OCI-LY7 (cell line): ENCODE measurements around the gene BCL3. TPM values are rescaled to one million over a fixed set of nuclear protein-coding genes. Genes with fewer than 3 reads are reported as not detected.

Experiments used
- BruUV-seq: library from RNA; stranded (reverse); fragments of 400-500 nt; replicated peaks from 2 replicates; lab custom pipeline; 2021; lab: Mats Ljungman, UMichigan
- CTCF ChIA-PET: fragments of 300-600 bp; sonication (Branson Sonifier 250); formaldehyde crosslinking; loops from one replicate; lab custom pipeline; 2022; ENCODE audit warnings: antibody characterized with exemption; ENCODE audit not compliant: unreplicated experiment; lab: Charles Lee
- POLR2A ChIA-PET: fragments of 300-600 bp; sonication (Branson Sonifier 250); formaldehyde crosslinking; loops from one replicate; lab custom pipeline; 2022; ENCODE audit warnings: antibody characterized with exemption; lab: Charles Lee
- DNase-seq: peaks from one replicate; pipeline ENCODE4 v3.0.0-alpha.2; 2015; ENCODE audit warnings: low spot score
- H2AFZ ChIP-seq: fragments of 200-600 bp; sonication (generic), shearing (Covaris generic); 2 replicates; pipeline ENCODE4 v1.6.1; 2014; ENCODE audit warnings: mild to moderate bottlenecking, antibody characterized with exemption, low read length, moderate library complexity
- H3K27ac ChIP-seq: fragments of 200-600 bp; sonication (generic); 2 replicates; pipeline ENCODE4 v1.5.1; 2014; ENCODE audit warnings: mixed run types, low read depth, mild to moderate bottlenecking, moderate library complexity, low read length, inconsistent platforms; ENCODE audit not compliant: poor library complexity, severe bottlenecking
- H3K36me3 ChIP-seq: fragments of 200-600 bp; sonication (generic); 2 replicates; pipeline ENCODE4 v1.6.1; 2014; ENCODE audit warnings: mild to moderate bottlenecking, antibody characterized with exemption, low read length, moderate library complexity, mixed read lengths; ENCODE audit not compliant: insufficient read depth
- H3K4me1 ChIP-seq: fragments of 200-600 bp; sonication (generic); 2 replicates; pipeline ENCODE4 v1.5.1; 2014; ENCODE audit warnings: mild to moderate bottlenecking, low read length; ENCODE audit not compliant: insufficient read depth, poor library complexity, severe bottlenecking
- H3K4me2 ChIP-seq: fragments of 200-600 bp; sonication (generic); 2 replicates; pipeline ENCODE4 v1.6.1; 2014; ENCODE audit warnings: mild to moderate bottlenecking, low read length
- H3K4me3 ChIP-seq: fragments of 200-600 bp; sonication (generic); 2 replicates; pipeline ENCODE4 v1.5.1; 2014; ENCODE audit warnings: mild to moderate bottlenecking, low read depth, low read length; ENCODE audit not compliant: poor library complexity, severe bottlenecking
- H3K79me2 ChIP-seq: fragments of 200-600 bp; sonication (generic); 2 replicates; pipeline ENCODE4 v1.6.1; 2016; ENCODE audit warnings: low read depth, mild to moderate bottlenecking, low read length, moderate library complexity, mixed read lengths; ENCODE audit not compliant: insufficient read depth
- H3K9me2 ChIP-seq: fragments of 200-600 bp; sonication (generic); 2 replicates; pipeline ENCODE4 v1.6.1; 2016; ENCODE audit warnings: mild to moderate bottlenecking, low read length, mixed read lengths; ENCODE audit not compliant: insufficient read depth
- H3K9me3 ChIP-seq: fragments of 200-600 bp; sonication (generic); 2 replicates; pipeline ENCODE4 v1.6.1; 2014; ENCODE audit warnings: mild to moderate bottlenecking, mixed run types, low read length, mixed read lengths
- H4K20me1 ChIP-seq: fragments of 200-600 bp; sonication (generic); 2 replicates; pipeline ENCODE4 v1.6.1; 2014; ENCODE audit warnings: mild to moderate bottlenecking, antibody characterized with exemption, low read length, moderate library complexity, mixed read lengths; ENCODE audit not compliant: insufficient read depth
- CTCF ChIP-seq: fragments of 200-600 bp; sonication (generic); conservative IDR thresholded peaks from 2 replicates; pipeline ENCODE4 v1.5.1; 2014; ENCODE audit warnings: mild to moderate bottlenecking, antibody characterized with exemption, low read length, moderate library complexity, mixed read lengths
- EZH2phosphoT487 ChIP-seq: fragments of 200-600 bp; sonication (generic); IDR thresholded peaks from 2 replicates; pipeline ENCODE4 v1.6.1; 2018; ENCODE audit warnings: low read depth, borderline replicate concordance, mild to moderate bottlenecking, mixed run types, antibody characterized with exemption, low read length, moderate library complexity, mixed read lengths
- intact Hi-C: fragments of 100-400 bp; cut with micrococcal nuclease; formaldehyde crosslinking; loops from one replicate; pipeline ENCODE4 v1.10.0; 2022; ENCODE audit not compliant: unreplicated experiment
- total RNA-seq, 2 experiments: library from RNA; depleted of rRNA in 1 of 2; stranded (reverse); fragments of >200 nt in 1 of 2; shearing (Covaris generic) in 1 of 2; gene quantifications; 2 replicates each; pipeline ENCODE4 v1.2.3, GENCODE V29; 2014 to 2022

Gene BCL3
- total RNA-seq, 2 experiments from 2014 or later = 10.2 to 18.6 TPM

GRCh38 chr19:44807162-44807561 lies 58.7 kb downstream of the BCL3 start:
- no TSS peak for BruUV-seq
- Histone ChIP-seq H3K36me3 (no peaks in the 10 kb centered on the region), H4K20me1 (no peaks in the 10 kb centered on the region), H3K4me1 (no peaks in the 10 kb centered on the region), H2AFZ (no peak overlapping the region), H3K9me2 (no peaks in the 10 kb centered on the region), H3K4me2 (no peak overlapping the region), H3K9me3 (no peaks in the 10 kb centered on the region), H3K27ac (no peak overlapping the region), H3K79me2 (no peaks in the 10 kb centered on the region), H3K4me3 (no peak overlapping the region)
- TF ChIP-seq CTCF (no peak), EZH2phosphoT487 (no peak)
- intact Hi-C loops = no loop called here
- no peak for DNase-seq
- POLR2A ChIA-PET = interaction anchor here (0.7 kb wide), 1 partner anchor 135 kb away, joined by 5 read pairs; no protein-coding TSS in a partner anchor
- CTCF ChIA-PET = no interaction called here

- Histone ChIP-seq H4K20me1 (no peaks in the 10 kb centered on the region), H2AFZ (no peak overlapping the region), H3K9me3 (no peaks in the 10 kb centered on the region), H3K4me2 (no peak overlapping the region), H3K27ac (no peak overlapping the region), H3K9me2 (no peaks in the 10 kb centered on the region), H3K4me1 (no peaks in the 10 kb centered on the region), H3K36me3 (no peaks in the 10 kb centered on the region), H3K79me2 (no peaks in the 10 kb centered on the region), H3K4me3 (no peak overlapping the region)
- no peak for TF ChIP-seq EZH2phosphoT487
- peak; percentile 71 for TF ChIP-seq CTCF
- intact Hi-C loops = no loop called here
- no TSS peak for BruUV-seq
- ChIA-PET POLR2A (no interaction called here), CTCF (no interaction called here)
- peak; percentile 28 for DNase-seq
Measured at GRCh38 chr19:44807652-44808462, 59.3 kb downstream of the BCL3 start.
